Left kidney (tissue), 8 donors: ENCODE results near the gene TMEM39B. TPM values are rescaled to one million over a fixed set of nuclear protein-coding genes. Genes with fewer than 3 reads are reported as not detected.
A peak's percentile ranks its signal among the peaks of the same experiment; 100 is the strongest.
"Not testable (repeated sequence)": the region's sequence is repeated elsewhere in the genome, so short reads cannot be mapped to it uniquely, and the experiment has no call there.

Source experiments
- DNase-seq: peaks from one replicate; pipeline ENCODE4 v3.0.0-alpha.2; 2013
- long read RNA-seq, 8 donors: transcript quantifications; one replicate each; lab custom pipeline, GENCODE V29; 2026
- polyA plus RNA-seq: library from polyadenylated mRNA; unstranded; fragments of 120-200 nt; gene quantifications from one replicate; pipeline ENCODE4 v1.2.1, GENCODE V29; 2013; ENCODE audit not compliant: insufficient read length

The TMEM39B gene
- 19.8 TPM for polyA plus RNA-seq
- long read RNA-seq, donor 1, transcript TMEM39B-203 (7 exons, 1,538 nt) = major isoform, 6 of 10 reads
- long read RNA-seq, donor 1, partial matches to known transcripts = 0 of 10 reads
- long read RNA-seq, donor 1, other reads (novel, unspliced or antisense) = 0 of 10 reads
- long read RNA-seq, donor 2, partial matches to known transcripts = 0 of 6 reads
- long read RNA-seq, donor 2, other reads (novel, unspliced or antisense) = 0 of 6 reads
- long read RNA-seq, donor 3, transcript TMEM39B-203 (7 exons, 1,538 nt) = major isoform, 7 of 13 reads
- long read RNA-seq, donor 3, transcript TMEM39B-201 (9 exons, 1,813 nt) = minor isoform, 5 of 13 reads
- long read RNA-seq, donor 3, partial matches to known transcripts = 0 of 13 reads
- long read RNA-seq, donor 3, other reads (novel, unspliced or antisense) = 0 of 13 reads
- long read RNA-seq, donor 4 = 0 reads
- long read RNA-seq, donor 5, transcript TMEM39B-203 (7 exons, 1,538 nt) = major isoform, 8 of 12 reads
- long read RNA-seq, donor 5, partial matches to known transcripts = 0 of 12 reads
- long read RNA-seq, donor 5, other reads (novel, unspliced or antisense) = 0 of 12 reads
- long read RNA-seq, donor 6, partial matches to known transcripts = 0 of 8 reads
- long read RNA-seq, donor 6, other reads (novel, unspliced or antisense) = 0 of 8 reads
- long read RNA-seq, donor 7, transcript TMEM39B-201 (9 exons, 1,813 nt) = major isoform, 6 of 10 reads
- long read RNA-seq, donor 7, partial matches to known transcripts = 0 of 10 reads
- long read RNA-seq, donor 7, other reads (novel, unspliced or antisense) = 0 of 10 reads
- long read RNA-seq, donor 8, partial matches to known transcripts = 0 of 3 reads
- long read RNA-seq, donor 8, other reads (novel, unspliced or antisense) = 0 of 3 reads

DNA sequence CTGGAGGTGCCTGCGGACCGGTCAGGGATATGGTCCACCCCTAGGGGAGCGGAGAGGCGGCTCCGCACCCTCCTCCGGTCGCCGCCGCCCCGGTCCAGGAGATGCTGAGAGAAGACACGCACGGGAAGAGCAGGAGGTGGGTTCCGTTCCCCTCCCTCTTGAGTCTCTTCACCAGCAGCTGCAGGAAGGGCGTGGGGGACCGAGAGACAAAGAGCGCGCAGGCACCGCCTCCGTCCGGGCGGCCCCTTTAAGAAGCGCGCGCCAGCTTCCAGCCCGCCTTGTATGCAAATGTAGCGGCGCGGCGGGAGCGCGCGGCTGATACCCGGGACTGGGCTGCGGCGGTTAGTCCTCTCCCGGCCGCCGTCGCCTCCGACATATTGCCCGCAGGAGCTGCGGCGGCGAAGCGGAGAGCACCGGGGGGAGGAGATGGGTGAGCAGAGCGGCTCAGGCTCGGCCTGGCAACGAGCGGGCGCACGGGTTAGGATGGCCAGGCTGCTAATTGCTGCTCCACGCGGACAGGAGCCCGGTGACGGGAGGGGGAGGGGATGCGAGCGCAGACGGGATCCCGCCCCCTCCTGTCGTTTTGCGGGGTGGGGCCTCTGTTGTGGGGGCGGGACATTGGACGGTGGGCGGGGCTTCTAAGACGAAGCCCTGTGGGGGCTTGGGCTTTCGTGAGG, at the start of gene TMEM39B:
Gene TMEM39B (plus strand): TSS at position 318 of the 677 bp plus-strand sequence. CDS start 109 bp downstream, at position 427.
- DNase-seq = peak; percentile 96

DNA sequence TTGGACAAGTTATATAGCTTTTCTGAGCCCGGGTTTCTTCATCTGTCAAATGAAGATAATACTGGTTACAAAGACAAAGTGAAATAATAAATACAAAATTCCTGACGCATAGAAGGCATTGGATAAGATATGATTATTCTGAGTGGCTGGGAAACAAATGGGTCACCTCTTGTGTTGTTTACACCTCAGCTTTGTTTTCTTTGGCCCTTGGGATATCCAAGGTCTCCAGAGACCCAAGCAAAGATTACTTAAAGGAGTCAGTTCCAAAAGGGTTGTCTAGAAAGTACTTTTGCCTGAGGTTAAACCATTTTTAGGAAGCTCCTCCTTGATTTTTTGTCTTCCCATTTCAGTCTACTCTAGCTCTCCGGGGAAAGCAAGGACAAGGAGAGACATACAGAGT, 49.4 kb upstream of the TMEM39B start:
- DNase-seq = no peak

GRCh38 chr1:32025515-32025914, 47.2 kb upstream of the TMEM39B start:
- DNase-seq = no peak

- DNase-seq = no peak
Measured at GRCh38 chr1:32028746-32029145, 44.0 kb upstream of the TMEM39B start.

- DNase-seq = no peak
Measured at GRCh38 chr1:32031578-32032274, 41.0 kb upstream of the TMEM39B start.

- no peak for DNase-seq
Measured at GRCh38 chr1:32032275-32032615, 40.5 kb upstream of the TMEM39B start.

GRCh38 chr1:32035119-32035518, 37.6 kb upstream of the TMEM39B start:
- no peak for DNase-seq

GRCh38 chr1:32040711-32041110, 32.0 kb upstream of the TMEM39B start:
- DNase-seq = no peak

DNA sequence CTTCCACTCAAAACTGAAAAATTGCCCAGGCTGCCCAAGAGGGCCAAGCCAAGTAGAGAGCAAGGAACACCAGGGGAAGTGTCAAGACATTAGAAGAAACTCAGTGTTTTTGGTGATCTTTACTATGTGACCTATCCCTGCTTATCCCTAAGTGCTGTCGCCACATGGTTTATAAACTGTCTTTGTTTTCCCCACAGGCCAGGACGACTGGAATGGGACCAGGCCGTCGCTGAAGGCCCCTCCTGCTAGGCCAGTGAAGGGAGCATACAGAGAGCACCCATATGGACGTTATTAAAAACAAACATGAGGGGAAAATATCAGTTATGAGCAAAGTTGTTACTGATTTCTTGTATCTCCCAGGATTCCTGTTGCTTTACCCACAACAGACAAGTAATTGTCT, 30.4 kb upstream of the TMEM39B start:
- DNase-seq = no peak

DNA sequence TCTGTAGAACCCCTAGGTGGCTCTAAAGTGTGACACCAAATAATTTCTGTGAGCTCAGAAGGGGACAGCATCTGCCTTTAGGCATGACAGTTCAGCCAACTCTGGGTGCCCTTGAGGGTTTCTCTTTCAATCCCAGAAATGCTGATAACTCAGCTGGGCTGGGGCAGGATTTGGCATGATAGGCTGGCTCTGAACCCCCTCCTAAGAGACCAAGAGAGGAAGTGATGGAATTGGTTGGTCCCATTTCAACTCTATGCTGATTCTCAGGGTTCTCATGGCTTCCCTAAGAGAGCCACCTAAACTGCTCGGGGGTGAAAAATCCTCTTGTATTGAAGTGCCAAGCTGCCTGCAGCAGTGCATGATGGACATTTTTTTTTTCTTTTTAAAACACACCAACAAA, 28.5 kb upstream of the TMEM39B start:
- DNase-seq = no peak

- DNase-seq = no peak
Measured at GRCh38 chr1:32045772-32046171, 27.0 kb upstream of the TMEM39B start.

DNA sequence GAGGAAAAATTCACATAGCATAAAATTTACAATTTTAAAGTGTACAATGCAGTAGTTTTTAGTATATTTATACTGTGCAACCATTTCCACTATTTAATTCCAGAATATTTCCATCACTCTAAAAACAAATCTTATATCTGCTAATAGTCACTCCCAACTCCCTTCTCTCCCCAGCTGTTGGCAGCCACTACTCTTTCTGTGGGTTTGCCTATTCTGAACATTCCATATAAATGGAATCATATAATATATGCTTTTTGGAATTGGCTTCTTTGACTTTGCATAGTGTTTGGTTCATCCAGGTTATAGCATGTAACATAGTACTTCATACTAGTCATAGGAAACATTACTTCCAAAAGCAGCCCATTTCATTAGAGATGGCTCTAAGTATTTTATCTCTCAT, 25.0 kb upstream of the TMEM39B start:
- no peak for DNase-seq

DNA sequence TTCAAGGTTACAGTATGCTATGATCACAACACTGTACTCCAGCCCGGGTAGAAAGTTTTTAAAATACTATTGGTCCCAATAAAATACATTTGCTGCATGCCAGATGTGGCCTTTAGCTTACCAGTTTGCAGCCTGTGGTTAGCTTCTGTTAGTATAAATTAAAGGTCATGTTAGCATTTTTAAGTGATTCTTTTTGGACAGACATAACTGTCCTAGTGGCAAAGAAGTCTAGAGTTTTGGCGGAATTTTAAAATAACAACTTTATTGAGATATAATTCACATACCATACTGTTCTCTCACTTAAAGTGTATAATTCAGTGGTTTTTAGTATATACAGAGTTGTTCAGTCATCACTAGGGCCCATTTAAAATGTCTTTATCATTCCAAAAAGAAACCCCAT, 24.3 kb upstream of the TMEM39B start:
- DNase-seq = no peak

DNA sequence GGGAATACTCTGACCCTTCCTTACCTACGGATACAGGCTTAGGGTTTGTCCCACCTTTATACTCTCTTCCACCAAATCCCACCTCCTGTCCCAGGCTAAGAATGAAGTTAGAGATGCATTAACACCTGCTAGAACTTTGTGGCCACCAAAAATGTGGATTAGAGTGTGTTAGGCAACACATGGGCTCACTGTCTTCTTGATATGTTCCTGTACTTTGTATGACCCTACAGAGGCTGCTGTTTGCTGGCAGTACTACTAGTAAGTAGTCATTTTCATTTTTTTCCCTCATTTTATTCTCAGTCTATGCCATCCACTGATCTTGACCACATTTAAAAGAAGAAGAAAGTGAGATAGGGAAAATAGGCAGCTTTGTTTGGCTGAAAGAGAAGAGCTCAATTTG, 21.0 kb upstream of the TMEM39B start:
- DNase-seq = no peak

DNA sequence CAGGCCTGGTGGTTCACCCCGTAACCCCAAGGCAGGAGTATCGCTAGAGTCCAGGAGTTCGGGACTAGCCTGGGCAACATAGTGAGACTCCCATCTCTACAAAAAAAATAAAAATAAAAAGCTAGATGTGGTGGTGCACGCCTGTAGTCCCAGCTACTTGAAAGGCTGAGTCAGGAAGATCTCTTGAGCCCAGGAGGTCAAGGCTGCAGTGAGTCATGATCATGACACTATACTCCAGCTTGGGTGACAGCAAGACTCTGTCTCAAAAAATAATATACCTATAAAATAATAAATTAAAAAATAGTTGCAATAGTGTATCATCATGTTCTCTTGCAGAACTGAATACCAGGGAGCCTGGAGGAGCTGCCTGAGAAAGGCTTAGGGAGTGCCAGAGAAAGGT, 19.9 kb upstream of the TMEM39B start:
- DNase-seq = no peak

DNA sequence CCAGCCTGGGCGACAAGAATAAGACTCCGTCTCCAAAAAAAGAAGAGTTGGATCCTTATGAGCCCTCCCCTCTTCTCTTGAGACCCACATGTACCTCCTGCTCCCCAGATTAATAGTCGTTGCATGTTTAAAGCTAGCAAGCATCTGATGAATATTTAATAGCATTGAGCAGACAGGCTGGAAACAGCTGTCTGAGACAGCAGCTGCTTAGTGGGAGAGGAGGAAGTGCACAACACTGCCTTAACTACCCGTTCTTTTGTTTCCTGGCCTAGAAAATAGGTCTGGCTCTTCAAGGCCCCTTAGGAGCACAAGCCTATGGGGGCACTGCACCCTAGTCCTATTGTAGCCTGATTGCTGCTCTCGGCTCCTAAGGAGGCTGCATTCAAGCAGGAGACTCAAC, 17.3 kb upstream of the TMEM39B start:
- DNase-seq = no peak

DNA sequence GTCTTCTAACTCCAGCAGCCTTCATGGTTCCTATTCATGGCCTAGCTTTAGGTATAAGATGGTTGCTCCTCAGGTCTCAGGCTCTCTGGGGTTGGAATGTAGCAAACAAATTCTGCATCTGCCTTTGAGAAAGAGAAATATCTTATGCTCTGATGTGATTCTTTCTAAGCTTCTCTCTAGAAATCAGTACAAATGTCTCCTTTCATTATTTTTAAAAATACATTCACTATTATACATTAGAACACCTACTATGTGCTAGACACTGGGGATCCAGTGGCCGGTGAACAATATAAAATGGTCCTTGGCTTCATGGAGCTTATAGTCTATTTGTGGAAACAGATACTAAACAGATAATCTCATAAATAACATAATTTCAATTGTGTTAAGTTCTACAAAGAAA, 16.1 kb upstream of the TMEM39B start:
- no peak for DNase-seq

GRCh38 chr1:32060914-32061313, 11.8 kb upstream of the TMEM39B start:
- no peak for DNase-seq

DNA sequence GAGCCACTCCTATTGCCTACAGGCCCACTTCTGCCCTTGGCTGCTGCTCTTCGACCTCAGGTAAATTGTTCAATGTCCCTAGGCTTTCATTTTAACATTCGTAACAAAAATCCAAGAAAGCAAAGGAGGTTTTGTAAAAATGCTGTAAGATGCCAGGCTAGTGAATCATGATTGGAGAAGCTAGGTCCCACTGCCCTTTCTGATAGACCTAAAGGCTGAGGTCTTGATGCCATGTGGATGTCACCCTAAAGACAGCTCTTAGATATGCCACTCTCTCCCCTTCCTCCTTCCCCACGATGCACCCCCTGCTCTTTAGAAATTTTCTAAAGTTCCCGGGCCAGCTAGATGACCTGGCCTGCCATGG, 9.9 kb upstream of the TMEM39B start:
- no peak for DNase-seq

- peak; percentile 73 for DNase-seq
Measured at GRCh38 chr1:32063261-32063681, 9.5 kb upstream of the TMEM39B start.

DNA sequence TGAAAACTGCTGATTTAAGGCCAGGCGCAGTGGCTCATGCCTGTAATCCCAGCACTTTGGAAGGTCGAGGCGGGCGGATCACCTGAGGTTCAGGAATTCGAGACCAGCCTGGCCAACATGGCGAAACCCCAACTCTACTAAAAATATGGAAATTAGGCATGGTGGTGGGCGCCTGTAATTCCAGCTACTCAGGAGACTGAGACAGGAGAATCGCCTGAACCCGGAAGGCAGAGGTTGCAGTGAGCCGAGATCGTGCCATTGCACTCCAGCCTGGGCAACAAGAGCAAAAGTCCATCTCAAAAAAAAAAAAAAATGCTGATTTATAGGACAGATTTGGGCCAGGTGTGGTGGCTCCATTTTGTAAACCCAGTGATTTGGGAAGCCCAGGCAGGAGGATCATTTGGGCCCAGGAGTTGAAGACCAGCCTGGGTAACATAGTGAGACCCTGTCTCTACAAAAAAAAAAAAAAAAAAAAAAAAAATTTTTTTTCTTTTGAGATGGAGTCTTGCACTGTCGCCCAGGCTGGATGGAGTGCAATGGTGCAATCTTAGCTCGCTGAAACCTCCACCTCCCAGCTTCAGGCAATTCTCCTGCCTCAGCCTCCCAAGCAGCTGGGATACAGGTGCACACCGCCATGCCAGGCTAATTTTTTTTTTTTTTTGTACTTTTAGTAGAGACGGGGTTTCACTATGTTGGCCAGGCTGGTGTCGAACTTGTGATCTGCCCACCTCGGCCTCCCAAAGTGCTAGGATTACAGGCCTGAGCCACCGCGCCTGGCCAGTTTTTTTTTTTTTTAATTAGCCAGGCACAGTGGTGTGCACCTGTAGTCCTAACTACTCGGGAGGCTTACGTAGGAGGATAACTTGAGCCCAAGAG, 6.9 kb upstream of the TMEM39B start:
- DNase-seq = not testable (repeated sequence)
